ENCODE data around the gene CHST11.

Gene CHST11

DNA sequence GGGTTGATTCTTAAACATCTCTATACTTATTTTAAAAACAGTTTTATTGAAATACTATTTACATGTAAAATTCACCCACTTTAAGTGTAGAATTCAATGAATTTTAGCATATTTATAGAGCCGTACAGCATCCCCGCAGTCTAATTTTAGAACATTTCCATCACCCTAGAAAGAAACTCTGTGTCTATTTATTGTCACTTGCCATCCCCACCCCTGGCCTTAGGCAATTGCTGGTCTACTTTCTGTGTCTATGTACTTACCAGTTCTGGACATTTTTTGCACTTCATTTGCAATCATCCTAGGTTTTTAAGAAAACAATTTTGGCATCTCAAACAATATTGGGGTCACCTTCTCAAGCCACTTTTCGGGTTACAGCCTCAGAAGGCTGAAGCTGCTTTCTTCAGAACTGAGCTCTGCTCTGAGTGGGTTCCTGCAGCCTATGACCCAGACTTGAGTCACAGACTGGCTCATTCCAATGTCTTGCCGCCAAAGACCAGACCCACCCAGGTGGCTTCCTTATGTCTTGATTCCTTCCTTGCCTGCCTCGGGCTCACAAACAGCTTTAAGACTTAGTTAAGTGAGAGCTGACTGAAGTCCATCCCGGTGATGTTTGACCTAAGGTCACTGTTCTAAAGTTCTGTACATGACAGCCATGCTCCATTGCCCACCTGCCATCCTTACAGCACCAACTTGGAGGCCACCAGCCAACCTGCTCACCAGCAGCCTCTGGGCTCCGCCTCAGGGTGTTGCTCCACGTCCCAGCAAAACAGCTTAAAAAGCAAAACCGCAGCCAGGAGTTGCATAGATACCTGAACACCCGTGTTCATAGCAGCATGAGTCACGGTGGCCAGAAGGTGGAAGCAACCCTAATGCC lies 131.5 kb downstream of the CHST11 start:
- no peak for DNase-seq

DNA sequence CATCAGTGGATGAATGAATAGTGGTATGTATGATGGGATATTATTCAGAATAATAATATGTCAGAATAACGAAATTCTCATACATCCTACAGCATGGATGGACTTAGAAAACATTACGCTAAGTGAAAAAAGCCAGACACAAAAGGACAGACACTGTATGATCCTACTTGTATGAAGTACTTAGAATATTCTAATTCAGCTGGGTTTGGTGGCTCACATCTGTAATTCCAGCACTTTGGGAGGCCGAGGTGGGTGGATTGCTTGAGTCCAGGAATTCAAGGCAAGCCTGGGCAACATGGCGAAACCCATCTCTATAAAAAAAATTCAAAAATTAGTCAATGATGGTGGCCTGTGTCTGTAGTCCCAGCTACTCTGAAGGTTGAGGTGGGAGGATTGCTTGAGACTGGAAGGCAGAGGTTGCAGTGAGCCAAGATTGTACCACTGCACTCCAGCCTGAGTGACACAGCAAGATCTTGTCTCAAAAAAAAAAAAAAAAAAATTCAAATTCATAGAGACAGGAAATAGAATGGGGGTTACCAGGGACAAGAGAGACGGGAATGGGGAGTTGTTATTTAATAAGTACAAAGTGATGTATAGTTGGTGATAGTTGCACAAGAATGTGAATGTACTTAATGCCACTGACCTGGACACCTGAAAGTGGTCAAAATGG lies 132.3 kb downstream of the CHST11 start:
- DNase-seq = no peak

DNA sequence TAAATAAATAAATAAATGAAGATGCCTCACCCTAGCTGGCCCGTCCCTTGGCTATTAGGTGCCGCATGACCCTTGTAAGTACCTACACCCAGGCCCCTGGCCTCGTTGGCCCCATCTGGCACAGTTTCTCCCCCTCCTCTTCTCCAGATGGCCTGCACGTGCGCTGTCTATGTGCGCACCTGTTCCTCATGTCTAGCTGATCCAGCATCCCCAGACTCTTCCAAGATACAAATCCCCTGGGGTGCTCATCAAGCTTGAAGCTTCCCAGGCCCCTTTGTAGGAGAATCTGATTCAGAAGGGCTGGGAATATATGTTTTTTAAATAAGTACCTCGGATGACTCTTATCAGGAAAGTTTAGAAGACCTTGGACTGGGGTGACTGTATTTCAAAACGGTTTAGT lies 133.3 kb downstream of the CHST11 start:
- no peak for DNase-seq

DNA sequence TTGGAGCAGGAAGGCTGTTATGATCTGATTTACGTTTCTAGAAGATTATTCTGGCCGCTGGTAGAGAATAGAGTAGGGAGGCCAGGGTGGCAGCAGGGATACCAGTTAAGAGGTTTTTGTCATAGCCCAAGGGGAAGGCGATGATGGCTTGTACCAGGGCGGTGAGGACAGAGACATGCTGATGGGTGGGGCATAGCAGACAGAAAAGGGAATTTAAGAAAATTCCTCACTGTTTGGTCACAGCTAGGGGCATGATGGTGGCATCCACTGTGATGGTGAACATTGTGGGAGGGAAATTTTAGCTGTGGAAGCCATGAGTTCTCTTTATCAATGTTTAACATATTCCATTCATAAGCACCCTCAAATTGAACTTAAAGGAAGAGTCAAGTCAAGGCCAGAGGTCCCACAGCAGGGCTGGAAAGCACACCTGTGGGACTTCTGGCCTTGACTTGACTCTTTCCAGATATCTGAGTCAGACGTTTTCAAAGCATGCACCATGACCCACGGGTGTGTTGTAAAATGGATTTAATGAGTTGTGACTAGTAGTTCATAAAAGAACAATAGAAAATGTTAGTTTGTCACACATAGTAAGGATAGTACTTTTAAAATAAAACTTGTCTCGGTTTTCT lies 134.6 kb downstream of the CHST11 start:
- no peak for DNase-seq

DNA sequence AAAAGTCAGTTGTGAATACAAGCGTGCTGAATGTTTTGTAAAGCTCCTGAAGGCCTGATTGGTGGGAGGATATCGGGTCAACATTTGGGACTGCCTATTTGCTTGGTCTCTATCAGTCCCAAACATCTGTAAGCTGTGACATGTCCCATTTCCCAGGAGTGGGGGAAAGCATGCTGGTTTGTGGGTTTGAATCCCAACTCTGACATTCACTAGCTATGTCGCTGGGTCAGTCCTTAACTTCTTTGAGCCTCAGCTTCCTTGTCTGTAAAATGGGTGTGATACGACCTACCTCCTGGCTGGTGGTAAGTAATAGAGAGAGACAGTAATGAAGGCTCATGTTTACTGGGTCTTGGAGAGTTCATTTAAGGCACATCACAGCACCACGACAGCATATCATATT lies 136.7 kb downstream of the CHST11 start:
- DNase-seq = no peak

DNA sequence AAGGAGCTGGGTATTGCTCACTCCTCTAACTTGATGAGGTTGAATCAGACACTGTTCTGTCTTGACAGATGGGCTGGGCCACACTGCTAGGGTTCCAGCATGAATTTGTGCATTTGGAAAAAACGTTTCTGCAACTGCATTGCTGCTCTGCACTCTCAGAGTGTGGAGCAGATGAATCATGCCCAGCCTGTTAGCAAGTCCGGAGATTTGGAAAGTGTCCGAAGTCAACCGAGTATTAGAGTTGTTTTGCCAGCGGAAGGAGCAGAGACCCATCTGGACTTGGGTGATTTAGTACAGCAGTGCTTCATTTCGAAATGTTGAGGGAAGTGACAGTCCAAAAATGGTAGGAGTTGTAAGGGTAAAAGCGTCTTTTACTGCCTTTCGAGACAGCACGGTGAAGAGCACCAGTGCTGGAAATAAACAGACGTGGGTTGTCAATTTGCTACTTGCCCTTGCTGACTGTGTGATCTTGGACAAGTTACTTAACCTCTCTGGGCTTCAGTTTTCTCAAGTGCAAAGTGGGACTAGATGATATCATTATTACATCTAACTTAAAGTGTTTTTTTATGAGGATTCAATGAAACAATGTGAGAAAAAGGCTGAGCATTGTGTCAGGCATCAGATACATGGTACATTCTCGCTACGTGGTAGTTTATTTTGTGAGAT lies 139.5 kb downstream of the CHST11 start:
- DNase-seq = no peak

DNA sequence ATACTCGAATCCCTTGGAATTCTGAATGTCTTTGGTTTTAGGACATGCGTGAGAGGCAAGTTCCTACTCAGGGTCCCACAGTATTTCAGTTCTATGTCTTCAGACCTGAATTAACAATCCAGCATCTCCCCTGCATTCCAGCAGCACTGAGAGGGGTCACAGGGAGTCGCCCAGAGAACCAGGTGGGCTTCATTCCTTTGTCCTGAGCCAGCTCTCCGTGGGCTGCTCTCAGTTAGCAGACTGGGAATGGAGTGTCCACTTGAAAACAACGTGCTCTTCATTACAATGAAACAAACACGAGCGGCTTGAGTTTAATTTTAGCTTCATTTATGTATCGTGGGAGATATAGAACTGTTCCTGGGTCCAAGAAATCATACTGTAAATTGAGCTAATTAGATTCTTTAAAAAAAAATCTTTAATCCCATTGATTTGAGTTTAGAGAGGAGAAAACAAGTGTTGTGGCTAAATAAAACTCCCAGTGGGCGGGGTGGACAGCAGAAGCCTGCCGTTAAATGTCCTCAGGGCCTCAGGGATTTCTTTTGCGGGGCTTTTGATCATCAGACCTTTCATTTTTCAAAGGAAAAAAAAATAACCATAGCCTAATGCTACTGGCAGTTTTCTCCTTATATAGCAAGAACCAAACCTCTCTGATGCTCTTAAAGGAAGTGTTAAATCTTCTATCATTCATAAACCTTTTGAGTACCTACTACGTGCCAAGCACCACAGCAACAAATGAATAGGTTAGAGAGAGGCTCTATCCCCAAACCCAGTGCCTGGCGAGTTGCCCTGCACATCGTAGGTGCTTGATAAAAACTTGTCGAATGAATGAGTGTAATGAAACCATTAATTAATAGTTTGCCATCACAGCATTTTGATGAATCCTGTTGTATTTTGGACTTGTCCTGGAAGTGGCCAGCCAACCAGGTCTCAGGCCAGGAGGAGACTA lies 140.4 kb downstream of the CHST11 start:
- DNase-seq = no peak

DNA sequence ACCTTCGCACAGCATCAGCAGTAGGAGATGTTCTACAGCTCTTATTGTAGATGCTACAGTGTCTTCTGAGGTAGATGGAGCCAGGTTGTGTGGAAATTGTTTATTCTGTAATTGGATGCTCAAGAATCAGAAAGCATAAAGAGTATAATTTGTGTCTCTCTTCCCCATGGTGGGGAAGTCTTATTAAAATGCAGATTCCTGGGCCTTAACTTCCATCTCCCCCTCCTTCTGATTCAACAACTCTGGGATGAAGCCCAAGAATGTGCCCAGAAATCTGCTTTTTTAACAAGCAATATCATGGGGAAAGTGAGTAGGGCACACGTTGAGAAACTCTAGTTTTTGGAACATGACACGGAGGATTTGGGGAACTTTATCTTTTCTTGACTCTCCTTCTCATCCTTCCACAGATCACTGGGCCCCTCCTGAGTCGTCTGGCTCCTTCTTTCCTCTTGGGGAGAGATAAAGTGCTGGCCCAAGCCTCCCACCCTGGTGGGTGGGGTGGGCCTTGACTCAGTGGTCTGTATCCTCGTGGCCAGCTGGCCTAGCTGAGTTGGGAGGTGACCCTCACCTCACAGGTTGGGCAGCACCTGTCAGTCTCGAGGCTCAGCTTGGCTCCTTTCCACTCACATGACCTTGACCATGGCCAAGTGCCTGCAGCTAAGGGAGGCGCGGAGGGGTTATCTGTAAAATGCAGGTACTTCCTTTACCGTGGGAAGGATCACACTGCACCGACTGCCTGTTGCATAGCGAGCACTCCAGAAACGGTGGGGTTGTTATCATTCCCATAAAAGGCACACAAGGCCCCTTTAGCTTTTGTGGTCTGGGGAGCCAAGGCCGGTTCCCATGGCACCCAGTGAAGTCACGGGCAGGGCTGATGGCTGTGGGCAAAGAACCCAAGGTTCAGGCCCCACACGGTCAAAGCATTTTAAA lies 141.9 kb downstream of the CHST11 start:
- DNase-seq = no peak

DNA sequence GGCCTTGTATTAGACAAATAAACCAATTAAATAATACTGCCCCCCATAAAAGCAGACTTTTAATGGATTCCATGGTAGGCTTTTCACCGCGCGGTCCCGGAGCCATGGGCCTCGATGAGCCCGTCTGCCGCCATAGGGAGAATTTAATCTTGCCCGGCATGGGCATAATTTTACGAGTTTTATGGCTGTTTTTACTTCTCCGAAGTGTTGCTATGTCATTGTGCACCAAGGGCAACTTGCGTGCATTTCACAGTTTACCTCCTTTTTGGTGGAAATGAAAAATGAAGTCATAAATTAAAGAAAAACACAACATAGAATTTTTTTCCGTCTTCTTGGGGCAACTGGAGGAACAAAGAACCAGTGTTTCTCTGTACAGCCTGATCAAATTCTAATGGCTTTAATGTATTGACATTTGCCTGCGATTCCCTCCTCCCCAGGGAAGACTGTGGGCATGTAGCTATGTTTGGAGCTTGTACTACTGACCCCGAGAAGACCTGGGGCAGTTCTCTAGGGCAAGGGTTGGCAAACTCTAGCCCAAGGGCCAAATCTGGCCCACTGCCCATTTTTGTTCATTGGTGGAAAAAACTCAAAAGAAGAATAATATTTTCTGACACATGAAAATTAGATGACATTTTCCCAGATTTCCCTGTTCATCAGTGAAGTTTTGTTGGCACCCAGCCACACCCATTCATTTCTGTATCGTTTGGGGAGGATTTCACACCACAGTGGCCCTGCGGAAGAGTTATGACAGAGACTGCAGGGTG lies 142.7 kb downstream of the CHST11 start:
- no peak for DNase-seq

DNA sequence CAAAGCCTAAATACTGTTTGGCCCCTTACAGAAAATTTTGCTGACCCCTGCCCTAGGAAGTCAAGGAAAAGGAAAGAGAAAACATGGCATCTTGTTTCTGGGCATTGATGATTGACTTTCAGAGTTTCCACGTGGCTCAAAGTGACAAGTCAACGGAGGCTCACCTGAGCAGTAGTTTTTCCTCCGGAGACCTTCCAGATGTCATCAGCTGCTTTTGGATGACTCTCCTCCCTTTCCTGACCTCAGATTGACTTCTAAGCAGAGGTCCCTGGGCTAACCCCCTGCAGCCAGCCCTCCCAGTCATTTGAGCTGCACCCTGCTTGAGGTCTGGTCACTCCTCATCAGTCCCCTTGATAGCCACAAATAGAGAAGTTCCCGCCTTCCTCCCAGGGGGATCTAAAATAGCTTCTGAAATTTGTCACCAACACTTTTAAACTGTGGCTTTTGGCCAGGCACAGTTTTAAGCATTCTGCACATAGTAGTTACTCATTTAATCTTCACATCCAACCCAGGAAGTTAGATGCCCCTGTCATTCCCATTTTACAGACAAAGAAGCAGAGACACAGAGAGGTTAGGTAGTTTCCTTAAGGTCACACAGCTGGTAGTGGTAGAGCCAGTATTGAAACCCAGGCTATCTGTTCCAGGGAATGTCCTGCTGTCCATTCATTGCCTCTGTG lies 143.4 kb downstream of the CHST11 start:
- DNase-seq = no peak

DNA sequence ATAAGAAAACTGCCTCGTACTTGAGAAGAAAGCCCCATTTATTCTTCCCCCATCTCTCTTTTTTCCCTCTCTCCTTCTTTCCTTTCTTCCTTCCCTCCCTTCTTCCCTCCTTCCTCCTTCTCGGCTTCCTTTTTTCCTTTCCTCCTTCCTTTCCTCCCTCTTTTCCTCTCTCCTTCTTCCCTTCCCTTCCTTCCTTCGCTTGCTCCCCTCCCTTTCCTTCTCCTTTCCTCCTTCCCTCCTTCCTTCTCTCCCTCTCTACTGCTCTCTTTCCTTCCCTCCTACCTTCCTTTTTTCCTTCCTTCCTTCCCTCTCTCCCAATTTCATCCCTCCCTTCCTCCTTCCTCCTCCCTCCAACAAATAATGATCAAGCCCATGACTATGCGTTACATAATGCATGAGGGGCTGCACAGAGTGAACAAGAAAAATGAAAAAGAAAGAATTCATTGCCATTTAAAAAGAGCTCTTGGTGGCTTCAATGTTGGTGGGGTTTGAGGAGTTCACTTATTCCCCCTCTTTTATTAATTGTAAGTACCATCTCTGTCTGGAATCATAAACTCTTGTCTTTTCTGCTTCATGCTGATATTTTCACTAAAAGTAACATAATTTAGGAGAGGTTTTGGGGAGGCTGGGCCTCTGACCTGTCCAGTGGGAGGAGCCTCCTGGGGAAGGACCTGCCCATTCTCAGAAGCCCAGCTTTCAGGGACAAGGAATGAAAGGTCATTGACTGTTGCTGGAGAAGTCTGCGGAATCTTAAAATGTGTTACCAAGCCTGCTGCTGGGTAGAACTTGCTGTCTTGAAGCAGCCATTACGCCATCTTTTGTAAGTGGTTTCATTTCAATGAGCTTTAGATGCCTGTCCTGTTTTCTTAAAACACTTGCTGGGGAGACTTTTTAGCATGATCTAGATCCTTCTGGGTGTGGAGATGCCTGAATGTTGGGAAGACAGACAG lies 144.3 kb downstream of the CHST11 start:
- no peak for DNase-seq

DNA sequence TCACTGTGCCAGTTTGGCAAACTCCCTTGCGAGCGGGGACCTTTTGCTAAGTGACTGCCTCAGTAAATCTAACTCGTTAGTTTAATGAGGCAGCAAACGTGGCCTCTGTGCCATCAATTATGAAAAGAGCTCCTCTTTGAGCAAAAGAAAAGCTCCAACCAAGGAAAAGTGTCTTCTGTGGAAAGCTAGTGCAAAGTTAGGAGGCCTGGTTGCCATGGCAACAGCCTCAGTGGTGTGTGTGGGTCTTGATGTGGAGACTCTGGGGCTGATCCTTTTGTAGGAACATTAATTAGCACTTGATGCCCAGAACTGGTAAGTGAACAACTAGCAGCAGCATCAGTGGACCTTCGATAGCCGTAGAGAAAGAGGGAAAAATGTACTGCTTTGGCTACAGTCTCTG lies 145.7 kb downstream of the CHST11 start:
- no peak for DNase-seq

DNA sequence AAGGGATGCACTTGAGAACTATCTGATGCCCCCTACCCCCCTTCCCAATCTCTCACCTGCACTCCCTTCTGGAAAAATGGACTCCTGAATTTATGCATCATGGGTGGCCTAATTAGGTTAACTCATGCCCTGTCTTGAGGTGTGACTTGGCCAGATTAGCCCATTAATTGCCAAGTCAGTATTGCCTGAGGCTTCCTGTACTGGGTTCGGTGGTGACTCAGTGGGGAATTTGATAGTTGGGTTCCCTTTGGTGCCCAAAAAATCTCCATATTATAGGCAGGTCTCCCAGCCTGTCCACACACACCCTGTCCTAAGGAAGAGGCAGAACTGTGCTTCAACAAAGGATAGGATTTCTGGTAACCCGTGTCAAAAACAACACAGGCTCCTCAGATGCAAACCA lies 146.1 kb downstream of the CHST11 start:
- no peak for DNase-seq

DNA sequence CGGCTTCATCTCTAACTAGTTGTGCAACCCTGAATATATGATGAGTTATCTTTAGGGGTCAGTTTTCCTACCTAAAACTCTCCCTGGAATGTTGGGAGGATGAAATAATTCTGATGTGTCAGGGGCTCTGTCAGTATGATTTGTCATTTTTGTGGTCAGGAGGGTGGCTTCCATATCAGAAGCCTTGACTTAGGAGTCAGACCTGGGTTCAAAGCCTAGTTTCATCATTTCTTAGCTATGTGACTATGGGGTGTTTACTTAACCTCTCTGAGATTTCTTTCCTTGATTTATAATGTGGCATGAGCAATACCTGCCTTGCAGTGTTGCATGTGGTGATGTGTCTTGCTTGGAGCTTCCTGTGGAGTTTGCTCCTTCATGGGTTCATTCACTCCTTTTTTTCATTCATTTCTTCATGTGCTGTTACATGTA lies 146.8 kb downstream of the CHST11 start:
- DNase-seq = no peak

DNA sequence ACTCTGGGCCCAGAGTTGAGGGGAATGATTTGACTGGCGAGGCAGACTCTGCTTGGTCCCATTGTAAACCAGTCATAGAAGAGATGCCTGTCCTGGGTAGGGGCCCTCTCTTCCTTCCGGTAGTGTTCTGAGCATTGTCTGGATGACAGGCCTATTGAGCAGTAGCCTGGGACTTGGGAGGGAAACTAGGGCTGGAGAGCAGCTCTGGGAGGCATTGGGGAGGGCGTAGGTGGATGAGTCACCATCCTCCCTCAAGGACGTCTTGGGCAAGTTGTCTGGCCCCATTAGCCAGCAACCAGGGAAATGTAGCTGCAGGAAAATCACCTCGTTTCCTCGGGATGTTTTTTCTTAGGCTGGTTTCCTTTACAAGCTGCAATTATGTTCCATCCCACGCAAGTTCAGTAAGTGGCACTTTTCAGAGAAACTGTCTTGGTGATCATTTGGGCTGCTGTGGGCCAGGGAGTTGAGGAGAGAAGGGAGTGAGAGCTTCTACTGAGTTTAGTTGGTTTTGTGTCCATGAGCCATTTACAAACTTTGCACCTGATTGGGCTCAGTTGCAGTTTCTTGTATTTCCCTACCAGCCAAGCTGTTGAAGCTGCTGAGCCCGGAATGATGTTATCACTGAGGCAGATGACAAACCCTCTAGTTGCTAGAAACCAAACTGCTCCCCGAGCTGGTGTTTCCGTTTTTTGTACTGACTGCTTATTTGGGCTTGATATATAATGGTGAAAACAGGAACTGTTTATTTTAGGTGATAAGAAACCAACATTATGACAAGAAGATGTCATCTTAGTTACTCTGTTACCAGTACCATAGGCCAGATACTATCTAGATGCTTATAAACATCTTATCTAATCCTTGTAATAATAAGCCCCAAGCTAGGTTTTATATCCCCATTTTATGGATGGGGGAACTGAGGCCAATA lies 147.6 kb downstream of the CHST11 start:
- no peak for DNase-seq

DNA sequence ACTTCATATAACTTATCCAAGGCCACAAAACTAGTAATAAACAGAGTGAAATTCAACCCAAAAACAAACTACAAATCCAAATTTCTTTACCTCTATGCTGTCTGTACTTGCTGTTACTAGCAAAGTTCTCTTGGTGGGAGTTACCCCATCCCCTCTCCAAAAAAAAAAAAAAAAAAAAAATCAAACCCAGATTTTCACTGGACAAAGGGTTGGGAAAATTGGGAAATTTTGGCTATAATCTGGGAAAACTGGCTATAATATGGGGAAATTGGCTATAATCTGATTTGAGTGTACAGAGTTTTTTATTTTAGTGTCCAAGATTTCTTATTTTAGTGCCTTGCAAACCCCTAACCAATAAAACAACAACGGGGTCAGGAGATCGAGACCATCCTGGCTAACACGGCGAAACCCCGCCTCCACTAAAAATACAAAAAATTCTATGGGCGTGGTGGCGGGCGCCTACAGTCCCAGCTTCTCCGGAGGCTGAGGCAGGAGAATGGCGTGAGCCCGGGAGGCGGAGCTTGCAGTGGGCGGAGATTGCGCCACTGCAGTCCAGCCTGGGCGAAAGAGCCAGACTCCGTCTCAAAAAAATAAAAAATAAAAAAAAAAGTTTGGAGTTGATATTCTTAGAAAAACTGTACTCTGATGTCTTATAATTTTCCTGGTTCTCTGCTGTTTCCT lies 148.4 kb downstream of the CHST11 start:
- no peak for DNase-seq

DNA sequence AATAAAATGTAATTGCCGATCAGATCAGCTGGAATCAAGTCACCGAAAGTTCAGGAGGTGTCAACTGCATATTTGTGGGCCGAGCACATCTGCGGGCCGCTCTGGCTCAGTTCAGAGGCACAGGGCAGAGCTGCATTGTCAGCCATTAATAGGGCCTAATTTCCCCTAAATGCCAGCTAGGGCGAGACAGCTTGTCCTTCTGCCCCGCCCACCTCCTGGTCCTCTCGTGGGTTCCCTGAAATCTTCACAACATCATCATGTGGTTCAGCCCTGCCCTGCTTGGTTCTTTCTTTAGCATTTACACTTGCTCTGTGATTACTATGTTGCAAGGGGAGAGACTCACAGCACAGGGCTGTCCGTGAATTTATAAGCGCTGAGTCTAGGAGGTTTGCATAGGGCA lies 148.9 kb downstream of the CHST11 start:
- no peak for DNase-seq
